UCSD-AML1 (cell line): ENCODE data around the gene TTC19.
"Not testable (repeated sequence)": the region's sequence is repeated elsewhere in the genome, so short reads cannot be mapped to it uniquely, and the experiment has no call there.

Experiments
- DNase-seq: peaks from one replicate; lab custom pipeline; 2025; ENCODE audit not compliant: unreplicated experiment; lab: John Stamatoyannopoulos, UW

Gene TTC19

GRCh38 chr17:15972497-15972951 lies 27.1 kb upstream of the TTC19 start:
- no peak for DNase-seq

DNA sequence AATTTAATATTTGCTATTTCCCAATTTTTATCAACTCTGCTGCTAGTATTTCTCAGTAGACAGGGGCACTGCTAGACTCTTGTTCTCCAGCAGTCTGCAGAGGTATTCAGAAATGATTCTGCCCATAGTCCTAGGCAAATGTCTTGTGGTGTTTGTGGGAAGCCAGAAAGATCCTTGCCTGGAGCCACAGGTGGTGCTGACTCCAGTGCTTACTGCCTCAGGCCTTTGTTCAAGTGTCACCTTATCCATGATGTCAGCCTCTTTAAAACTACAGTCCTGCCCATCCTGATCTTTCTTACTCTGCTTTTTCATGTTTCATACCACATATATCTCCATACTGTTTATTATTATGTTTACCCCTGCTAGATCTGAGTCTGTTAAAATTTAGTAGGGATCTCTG lies 26.6 kb upstream of the TTC19 start:
- no peak for DNase-seq

DNA sequence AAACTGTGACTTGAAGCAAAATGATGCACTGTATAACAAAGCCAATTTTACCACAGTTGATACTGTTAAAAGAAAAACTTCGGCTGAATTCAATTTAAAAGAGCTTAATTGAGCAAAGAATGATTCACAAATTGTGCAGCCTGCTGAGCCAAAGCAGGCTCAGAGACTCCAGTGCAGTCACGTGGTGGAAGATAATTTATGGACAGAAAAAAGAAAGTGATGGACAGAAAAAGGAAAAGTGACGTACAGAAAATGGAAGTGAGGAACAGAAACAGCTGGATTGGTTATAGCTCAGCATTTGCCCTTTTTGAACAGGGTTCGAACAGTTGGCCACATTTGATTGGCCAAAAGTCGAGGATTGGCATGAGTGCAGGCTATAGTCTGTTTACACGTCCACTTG lies 25.8 kb upstream of the TTC19 start:
- no peak for DNase-seq

GRCh38 chr17:15977894-15978293 lies 21.7 kb upstream of the TTC19 start:
- no peak for DNase-seq

DNA sequence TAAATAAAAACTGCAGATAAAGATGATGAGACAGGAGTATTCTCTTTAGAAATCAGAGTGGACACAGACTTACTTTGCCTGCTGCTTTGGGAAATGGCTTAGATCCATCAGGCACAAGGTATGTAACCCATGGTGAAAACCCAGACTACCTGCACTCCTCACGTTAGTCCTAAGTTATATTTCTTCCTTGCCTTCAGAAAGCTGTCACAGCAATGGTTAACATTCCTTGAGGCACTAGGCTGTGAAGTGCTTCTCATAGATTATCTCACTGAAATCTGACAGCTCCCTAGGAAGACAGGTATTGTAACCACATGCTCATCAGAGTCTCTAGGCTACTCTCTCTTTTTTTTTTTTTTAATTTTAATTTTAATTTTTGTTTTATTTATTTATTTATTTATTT lies 21.0 kb upstream of the TTC19 start:
- DNase-seq = no peak

- DNase-seq = not testable (repeated sequence)
Measured at GRCh38 chr17:15979013-15979412, 20.6 kb upstream of the TTC19 start.

DNA sequence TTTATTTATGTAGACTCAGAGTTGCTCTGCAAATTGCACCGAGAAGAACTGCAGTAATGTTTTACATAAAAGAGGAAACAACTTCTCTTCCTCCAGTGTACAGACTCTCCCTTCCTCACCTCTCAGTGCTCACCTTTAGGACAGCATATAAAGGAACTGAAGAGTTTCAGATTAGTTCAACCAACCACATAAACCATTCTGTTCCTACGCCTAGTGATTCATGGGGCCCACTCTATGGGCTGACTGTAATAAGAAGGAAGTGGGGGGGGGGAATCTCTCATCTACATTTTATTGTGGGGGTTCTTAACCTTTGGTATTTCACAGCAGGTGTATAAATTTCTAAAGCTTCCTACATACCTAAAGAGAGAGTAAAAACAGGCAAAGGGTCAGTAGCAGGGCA lies 18.4 kb upstream of the TTC19 start:
- DNase-seq = no peak

DNA sequence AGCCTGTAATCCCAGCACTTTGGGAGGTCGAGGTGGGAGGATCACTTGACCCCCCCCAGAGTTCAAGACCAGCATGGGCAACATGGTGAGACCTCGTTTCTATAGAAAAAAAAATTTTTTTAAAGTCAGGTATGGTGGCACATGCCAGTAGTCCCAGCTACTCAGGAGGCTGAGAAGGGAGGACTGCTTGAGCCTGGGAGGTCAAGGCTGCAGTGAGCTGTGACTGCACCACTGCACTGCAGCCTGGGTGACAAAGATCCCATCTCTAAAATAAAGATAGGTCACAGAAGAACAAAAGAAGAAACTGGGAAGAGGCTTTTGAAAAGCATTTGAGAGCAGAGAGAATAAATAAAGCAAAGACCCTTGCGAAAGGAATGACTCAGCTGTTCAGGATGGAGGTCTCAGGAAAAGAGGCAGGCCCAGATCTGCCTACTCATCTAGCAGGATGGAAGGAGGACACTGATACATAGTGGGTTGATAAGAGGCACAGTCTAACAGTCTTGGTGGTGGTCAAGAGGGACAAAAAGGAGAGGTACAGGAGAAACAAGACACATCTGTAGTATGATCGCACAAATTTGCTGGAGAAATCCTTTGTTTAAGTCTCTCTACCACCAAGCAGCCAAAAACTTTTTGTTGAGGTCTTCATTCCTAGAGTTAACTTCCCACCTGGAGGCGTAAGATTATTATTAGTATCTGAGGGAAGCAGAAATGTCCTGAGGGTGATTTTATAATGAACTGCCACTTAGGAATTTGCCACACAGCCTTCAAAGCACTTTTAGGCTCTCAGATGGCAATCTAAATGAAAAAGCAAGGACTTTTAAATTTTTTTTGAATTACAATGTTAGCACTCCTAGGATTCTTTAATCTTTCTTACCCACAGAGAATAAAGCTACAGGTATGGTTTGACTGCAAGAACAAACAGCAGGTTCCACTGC lies 17.7 kb upstream of the TTC19 start:
- DNase-seq = no peak

DNA sequence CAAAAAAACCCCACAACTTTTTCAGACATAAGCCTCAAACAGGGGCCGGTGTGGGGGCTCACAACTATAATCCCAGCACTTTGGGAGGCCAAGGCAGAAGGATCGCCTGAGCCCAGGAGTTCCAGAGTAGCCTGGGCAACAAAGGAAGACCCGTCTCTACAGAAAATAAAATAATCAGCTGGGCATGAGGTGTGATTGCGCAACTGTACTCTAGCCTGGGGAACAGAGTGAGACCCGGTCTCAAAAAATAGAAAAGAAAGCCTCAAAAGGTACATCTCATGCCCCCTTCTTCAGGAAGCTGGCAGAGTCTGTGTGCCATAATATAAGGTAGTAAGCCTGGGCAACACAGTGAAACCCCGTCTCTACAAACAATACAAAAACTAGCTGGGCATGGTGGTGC lies 3.3 kb upstream of the TTC19 start:
- no peak for DNase-seq

DNA sequence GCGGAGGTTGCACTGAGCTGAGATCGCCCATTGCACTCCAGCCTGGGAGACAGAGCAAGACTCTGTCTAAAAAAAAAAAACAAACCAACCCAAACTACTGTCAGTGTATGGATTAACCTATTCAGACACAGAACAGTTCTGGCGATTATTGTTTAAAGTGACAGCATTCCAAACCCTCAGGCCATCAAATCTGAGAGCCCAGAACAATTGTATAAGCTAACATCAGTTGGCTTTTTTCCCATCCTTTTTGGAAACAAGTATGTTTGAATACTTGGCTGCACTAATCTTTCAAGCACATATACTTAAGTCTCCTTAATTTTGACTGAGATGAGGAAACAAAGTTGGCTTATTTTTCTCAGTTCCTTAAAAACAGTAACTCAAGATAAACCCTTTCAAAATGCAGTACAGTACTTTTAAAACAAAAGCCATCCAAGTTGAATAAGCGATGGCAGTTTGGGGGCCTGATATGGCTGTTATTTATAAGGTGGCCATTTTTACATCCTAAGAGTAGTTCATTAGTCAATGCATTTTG lies 1.5 kb upstream of the TTC19 start:
- DNase-seq = no peak

DNA sequence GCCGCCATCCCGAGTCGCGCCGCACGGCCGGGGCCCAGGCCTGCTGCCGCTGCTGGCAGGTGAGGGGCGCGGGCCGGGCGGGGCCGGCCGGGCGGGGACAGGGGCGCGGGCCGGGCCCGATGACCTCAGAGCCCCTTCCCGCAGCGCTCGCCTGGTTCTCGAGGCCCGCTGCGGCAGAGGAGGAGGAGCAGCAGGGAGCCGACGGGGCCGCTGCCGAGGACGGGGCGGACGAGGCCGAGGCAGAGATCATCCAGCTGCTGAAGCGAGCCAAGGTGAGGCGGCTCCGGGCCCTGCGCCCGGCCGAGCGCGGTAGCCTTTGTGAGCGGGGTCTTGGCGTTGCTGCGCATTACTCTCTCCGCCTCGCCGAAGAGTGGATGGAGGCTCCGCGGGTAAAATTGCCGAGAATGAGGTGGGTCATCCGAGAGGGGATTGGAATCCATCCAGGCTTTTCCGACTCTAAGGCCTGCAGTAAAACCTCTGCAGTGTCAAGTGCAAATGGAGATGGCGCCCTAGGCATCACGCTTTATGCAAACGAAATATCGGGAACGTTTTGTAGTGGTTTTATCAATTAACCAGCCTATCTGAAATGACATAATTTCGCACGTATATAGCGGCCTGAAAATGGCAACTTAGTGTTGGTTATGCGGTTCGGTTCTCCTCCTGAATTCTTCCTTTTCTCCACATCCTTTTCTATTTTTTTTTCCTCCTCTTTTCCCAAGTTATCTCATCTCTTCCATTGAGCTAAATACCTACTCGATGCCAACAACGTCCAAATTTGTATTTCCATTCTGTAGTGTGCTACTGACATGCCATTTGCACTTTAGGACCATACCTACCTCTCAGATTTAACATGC lies 577 bp downstream of the TTC19 start:
- DNase-seq = peak; percentile 62

- DNase-seq = no peak
Measured at GRCh38 chr17:16001226-16001897, 1.7 kb downstream of the TTC19 start.

DNA sequence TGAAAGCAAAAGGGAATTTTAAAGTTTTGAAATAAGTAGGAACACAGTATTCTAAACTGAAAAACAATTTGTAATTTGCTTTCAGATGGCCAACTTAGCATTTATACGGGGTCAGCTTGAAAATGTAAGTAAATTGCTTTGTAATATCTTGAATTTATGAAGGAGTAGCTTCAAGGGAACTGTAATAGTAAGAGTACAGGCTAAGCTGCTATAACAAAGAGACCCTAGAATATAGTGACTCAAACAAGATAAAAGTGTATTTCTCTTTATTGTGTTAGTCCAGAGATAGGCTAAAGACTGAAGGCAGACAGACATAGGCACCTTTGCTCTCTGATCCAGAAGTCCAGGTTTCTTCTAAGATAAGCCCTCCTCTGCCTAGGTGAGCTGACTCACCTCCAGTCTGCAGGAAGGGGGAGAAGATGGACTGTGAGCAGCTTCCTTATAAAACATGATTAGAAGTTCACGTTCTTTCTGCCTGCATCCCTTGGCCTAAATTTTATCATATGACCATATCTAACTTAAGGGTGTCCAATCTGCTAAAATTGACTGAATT lies 3.2 kb downstream of the TTC19 start:
- DNase-seq = no peak

- no peak for DNase-seq
Measured at GRCh38 chr17:16003841-16004240, 4.2 kb downstream of the TTC19 start.

- no peak for DNase-seq
Measured at GRCh38 chr17:16005636-16006035, 6.0 kb downstream of the TTC19 start.

DNA sequence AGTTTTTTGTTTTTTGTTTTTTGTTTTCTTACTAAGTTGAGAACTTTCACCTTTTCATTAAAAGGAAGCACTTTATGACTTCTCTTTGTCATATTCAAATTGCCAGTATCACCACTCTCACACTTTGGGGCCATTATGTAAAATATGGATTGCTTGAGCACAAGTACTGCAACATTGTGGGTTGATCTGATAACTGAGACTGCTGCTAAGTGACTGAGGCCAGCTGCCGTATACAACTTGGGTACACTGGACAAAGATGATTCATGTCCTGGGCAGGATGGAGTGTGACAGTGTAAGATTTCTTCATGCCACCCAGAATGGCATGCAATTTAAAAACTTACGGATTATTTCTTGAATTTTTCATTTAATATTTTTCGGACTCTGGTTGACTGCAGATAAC lies 7.8 kb downstream of the TTC19 start:
- no peak for DNase-seq

DNA sequence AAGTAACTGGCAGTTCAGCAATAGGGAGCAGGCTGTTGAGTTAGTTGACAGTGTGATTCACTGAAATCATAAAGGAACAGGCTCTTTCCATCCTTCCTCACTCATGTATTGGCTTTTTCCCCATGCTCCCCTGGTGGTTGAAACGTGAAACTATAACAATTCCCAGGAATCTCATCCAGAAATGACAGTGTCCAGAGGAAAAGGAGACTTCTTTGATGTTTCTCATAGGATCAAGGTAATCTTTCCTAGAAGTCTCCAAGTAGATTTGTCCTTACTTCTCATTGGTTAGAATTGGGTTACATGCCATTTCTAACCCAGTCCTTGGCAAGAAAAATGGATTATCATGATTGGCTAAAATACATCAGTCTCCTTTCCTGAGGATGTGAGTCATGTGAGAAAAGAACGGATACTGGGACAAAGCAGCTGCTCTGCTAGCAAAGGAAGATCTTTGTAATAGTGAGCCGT lies 14.4 kb downstream of the TTC19 start:
- no peak for DNase-seq

GRCh38 chr17:16019347-16019746 lies 19.7 kb downstream of the TTC19 start:
- no peak for DNase-seq

DNA sequence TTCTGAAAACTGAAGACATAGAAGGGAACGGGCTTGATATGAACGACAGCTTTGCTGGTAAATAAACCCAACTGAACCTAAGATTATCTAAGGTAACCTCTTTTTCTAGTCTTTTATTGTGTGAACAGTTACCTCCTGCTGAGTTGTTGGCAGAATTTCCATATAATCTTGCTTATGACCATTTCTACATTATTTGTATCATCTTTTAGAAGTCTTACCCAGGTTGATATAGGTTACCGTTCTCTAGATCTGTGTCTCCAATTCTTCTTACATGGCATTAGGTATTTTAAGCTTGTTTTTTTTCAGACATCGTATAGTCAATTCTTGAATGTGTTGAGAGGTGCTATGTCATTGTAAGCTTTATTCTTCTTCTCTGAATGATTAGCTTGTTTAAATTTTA lies 24.3 kb downstream of the TTC19 start:
- no peak for DNase-seq

DNA sequence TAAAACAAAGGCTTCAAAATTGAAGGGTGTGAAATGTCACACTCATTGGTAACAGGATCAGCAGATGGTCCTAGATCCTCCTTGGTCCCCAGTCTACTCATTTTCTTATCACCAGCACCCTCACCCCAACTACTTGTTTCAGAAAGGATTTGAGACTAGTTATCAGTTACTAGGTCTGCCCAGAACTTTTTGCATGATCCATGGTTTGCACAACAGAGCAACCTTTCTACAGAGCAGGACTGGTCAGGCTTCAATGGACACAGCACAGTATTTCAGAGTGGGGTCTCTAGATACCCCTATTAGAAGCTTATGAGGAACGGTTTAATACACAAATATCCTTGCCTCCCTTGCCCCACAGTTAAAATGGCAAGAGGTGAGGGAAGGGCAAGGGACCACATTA lies 25.6 kb downstream of the TTC19 start:
- no peak for DNase-seq

DNA sequence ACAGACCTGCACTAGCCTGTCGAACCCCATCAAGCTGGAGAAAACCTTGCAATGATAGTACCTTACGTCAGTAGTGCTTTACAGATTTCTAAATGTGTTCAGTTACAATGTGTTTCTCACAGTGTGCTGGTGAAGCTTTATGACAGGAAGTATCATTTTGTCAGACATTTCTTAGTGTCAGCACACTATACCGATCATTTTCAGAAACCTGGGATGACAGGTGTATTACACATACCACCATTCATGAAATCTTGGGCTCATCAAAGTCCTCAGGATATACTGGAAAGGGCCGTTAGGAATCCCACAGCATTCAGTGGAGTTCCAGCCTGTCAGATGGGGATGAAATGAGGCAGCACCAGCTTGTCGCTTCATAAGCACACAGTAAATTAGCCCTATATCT lies 27.3 kb downstream of the TTC19 start:
- no peak for DNase-seq
